HG03108 (cell line): ENCODE measurements around the gene GMDS.
A peak's percentile ranks its signal among the peaks of the same experiment; 100 is the strongest.

Experiments used
- ATAC-seq: cut with Tn5 transposase; IDR thresholded peaks from one replicate; pipeline ENCODE4 v1.9.1; 2021; ENCODE audit warnings: moderate library complexity; ENCODE audit not compliant: unreplicated experiment

The GMDS gene

DNA sequence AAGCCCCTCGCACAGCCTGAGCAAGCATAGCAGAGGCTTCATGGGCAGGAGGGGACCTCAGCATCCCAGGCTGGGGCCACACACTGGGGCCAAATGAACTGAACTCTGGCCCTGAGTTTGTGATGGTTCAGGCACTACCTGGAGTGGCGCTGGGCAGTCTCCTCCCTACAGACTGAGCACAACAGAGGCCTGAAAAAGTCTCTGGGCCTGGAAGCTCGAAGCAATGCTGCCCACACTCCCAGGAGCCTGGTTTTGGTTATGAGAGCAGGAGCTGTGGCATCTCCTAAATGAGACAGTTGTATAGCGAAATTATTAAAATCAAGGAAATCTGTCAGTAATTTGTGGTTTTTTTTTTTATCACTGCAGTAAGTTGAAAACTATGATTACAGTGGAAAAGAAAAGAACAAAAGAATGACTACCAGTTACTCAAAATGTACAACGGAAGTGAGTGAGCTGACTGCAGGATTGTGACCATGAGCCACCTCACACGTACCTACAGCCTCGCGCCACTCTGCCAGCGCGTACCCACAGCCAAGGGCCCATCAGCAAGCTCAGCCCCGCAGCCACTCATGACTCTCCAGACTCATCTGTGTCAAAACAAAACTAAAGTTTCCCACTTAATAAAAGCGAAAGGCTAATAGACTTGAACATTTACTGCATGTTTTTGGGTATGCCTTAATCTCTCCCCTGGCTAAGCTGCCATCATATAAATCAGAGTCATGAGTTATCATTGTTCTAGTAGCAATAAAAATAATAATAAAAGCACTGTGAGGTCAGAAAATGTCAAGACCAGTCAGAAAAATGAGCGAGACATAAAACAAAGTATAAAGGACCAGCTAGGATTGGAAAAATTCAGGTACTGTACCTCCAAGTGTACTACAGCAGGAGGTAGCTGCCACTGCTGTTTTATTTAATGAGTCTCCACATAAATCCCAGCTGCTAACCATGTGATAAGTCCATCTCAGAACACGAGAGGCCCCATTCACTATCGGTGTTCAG, 458.7 kb downstream of the GMDS start:
- no peak for ATAC-seq

DNA sequence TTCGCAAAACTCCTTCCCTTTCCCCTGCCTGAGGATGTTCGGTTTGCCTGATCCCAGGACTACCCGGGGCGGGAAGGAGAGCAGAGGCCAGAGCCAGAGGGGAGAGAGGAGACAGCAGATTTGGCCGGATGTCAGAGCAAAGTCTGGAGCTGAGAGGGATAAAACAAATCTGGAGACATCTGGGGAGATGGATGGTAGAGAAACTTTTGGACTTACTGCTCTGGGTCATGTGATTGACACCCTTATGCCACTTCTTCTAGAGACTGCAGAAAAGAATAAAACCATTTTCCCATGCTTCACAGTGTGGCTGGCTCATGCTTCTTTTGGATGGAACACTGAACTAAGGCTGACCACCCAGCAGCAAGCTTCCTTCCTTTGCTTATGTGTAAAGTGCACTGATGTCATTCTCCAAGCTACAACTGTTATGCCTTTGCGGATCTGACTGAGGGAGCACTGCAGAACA, 461.0 kb downstream of the GMDS start:
- no peak for ATAC-seq

DNA sequence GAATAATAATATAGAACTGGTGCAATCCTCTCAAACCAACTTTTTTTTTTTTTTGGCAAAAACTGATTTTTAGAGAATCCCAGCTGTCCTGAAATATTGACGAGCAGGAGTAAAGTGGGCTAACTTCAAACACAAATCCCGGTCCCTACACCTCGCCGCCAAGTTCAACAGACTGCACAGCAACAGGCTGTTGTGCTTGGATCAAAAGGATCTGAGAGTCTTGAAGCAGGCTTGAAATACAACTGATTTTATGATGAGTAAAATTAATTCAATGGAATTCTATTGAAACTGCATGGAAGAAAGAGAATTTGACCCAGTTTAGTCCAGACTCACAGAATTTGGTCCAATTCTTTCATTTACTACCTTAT, 463.6 kb downstream of the GMDS start:
- ATAC-seq = no peak

DNA sequence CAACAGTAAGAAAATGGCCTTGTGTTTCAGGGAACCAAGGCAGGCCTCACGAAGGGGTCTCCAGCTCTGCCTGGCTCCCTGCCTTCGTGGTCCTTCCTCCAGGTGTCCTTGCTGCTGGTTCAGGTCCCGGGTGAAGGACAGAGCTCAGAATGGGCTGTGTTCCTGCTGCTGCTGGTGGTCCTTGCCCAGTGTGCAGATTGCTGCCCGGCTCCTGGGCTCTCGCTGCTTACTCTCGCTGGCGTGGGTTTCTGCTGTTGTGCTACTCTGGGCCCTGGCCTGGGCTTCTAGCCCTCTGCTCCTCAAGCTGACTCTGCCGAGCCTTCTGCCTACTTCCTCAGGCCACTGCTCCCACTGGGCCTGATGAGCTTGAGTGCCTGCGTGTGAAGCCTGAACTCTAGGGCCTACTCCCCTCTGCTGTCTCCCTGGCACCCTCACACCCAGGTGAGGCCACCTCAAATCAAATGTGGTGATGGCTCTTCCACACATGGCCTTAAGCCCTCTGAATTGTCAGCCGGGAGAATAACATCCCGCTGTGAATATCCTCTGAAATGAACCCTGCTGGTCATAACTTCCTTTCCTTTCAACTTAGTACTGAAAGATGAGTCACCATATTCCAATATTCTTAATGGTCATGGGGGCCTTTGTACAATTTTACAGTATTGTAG, 464.1 kb downstream of the GMDS start:
- ATAC-seq = no peak

DNA sequence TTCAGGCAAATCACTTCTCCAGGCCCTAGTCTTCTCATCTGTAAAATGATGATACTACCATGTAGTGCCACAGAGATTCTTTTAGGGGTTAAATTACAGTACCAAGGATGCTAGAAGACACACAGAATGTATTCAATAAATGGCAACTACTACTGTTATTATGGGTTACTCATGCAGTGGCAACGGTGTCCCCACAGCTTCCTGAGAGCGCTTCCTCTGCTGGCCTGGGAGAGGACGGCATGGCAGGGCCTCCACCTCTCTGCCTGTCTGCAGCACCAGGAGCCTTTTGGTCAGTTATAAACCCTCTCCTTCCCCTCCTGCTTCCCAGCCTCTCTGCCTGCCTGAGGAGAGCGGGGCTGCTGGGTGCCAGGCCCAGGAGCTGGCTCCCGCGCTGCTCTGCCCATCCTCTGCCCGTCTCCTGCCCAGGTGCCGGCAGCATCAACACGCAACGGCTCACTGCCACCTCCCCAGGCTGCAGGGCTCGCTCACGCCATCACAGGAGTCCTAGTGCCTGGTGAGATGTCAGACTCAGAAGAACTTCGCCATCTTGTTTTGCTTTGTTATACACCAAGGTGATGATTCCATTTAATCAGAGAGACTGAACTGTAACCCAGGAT, 465.0 kb downstream of the GMDS start:
- no peak for ATAC-seq

DNA sequence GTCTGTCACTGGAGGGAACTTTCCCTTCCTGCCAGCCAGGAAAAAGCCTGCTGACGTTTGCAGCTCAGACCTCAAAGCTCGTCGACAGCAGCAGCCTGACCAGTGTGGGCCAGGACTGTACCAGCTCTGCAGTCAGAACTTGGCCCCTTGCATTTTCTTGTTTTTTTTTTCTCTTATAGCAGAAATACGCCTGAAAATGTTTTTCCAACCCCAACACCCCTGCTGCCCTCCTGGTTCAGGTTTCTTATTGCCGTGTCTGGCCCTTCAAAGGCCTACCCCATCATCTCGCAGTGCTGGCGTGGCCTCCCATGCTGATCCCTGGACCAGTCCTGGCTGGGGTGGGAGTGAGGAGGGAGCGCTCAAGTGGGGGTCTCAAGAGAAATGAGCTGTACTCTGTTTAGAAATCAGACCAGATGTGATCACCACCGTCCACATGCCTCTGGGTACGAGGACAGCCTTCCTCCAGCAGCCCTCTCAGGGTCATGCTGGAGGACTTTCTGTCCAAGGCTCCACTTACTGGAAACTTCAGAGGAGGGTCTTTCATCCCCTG, 466.6 kb downstream of the GMDS start:
- no peak for ATAC-seq

DNA sequence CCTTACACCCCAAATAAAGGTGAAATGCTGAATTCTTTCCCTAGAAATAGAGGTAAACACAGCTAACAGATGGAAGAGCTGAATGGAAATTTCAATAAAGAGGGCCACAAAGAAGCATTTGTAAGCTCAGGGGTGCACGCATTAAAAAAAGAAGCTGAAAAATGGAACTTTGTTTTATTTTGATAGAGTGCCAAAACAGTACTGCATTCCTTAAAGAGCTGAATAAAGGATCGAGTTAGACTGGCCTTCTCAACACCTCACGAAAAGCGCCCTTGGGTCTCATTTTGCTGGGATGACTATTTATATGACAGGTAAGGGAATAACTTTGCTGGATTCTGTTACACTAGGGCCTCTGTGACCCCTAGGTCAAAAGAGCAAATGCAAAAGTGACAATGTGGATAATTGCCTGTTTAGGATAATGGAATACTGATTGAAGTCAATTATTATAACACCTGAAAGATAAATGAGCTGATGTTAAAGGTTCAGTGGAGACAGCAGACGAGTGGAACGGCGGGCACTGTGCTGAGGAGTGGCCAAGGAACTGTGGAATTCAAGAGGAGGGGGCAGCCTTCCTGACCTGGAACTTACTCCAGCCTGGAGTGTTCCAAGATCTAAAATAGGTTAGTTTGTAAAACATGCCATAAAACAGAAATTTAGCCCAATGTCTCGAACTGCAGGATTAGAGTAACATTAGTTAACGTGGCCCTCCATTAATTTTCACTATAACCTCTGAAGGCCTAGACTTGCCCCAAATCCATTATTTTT, 467.3 kb downstream of the GMDS start:
- ATAC-seq = no peak

DNA sequence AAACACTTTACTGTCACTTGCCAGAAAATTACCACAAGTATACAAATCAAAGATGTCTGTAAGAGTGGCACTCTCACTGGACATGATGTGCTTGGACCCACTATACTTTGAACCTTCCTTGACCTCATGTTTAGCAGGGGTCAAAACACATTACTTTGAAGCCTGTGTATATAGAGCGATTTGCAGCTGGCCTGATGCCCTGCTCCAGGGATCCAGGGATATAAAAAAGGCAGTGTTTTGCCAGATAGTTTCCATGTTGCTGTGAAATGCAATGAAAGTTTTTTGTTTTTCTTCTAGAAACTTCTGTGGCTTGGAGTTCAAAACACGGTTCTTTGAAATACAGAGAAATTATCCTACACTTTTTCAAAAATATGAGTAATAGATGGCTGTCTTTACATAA, 470.0 kb downstream of the GMDS start:
- ATAC-seq = no peak

DNA sequence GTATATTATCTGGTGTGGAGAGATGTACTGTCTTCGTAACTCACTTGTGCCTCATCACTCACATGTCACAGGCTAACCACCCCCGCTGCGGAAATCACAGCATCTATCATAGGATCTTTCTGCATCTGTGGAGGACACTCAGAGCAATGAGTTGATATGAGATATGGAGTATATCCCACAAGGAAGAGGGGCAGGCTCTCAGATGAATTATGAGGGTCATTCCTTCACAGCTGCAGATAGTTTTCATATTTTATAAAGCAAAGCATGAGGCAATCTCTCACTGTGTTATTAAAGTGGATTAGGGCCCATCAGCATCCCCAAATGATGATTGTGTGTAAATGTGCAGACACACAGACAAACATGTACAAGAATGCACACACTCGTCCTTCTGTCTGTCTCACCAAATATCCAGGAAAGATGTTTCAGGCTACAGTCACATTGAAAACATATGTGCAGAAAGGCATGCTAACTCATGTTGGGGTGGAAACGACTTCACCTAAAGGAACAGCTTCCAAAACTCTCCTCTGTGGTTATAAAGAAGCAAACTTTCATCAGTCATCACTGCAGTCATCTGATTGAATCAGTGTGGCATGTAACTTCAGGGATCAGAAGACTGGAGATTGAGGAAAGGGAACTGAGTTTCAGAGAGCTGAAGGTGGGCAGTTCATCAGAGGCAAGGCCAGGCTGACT, 471.0 kb downstream of the GMDS start:
- ATAC-seq = no peak

DNA sequence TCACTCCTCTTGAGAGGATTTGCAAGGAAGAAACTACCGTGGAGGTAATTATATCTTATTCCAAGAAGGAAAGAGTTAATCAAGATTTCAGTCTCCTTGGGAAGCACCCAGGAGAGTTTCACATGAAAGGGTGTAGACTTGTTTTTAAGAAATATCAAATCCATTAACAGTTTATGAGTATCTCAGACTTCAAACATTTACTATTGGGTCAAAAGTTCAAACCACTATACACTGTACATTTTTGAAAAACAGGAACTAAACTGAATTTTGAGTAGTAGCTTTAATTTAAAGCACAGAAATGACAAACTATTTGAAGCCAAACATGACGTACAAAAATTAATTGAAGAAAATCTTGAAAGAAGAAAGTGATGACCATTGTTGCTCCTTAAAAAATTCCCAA, 471.7 kb downstream of the GMDS start:
- no peak for ATAC-seq

DNA sequence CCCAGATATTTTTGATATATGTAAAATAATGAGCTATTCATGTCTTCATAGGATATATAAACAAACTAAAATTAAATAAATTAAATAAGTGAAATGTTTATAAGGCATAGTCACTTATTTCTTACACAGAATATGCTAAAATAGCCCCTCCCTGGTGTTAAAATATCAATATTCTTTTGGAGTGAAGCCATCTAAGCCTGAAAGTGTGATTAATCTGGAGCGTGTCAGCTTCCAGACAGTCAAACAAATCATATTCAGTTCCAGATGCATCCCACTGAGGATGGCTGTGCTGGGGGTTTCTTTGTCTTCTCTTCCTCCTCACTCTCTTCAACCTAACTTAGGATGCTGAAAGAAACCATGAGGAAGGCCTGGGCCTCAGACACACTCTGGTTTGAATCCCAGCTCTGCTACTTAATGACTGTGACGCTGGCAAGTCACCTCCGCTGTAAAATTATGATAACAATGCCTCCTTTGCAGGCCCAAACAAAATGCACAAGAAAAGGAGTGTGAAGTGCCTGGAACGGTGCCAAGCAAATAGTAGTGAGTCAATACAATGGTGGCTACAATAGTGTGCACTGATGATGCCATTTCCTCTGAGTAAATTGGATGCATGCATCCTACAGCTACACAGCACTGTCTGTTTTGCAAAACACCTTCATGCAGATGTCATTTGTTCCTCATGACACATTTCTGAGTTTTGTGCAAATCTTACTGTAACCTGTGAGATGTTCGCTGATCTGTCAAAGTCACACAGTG, 474.3 kb downstream of the GMDS start:
- no peak for ATAC-seq

DNA sequence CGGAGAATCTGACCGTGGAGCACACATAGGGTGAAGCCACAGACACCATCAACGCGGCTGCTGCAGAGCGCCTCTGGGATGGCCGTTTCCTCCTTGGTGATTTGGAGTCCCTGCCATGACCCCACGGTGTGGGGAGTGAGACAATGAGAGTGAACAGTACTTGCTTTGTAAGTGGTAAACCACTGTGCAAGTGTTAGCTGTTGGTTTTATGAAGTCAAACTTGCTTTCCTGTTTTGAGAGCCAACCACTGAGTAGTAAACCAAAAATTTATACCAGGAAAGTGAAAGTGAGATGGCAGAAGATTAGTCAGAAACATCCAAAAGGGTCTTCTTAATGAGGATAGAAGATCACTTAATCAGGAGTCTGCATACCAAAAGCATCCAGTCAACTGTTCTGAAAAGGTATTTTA, 475.0 kb downstream of the GMDS start:
- ATAC-seq = peak; percentile 64

DNA sequence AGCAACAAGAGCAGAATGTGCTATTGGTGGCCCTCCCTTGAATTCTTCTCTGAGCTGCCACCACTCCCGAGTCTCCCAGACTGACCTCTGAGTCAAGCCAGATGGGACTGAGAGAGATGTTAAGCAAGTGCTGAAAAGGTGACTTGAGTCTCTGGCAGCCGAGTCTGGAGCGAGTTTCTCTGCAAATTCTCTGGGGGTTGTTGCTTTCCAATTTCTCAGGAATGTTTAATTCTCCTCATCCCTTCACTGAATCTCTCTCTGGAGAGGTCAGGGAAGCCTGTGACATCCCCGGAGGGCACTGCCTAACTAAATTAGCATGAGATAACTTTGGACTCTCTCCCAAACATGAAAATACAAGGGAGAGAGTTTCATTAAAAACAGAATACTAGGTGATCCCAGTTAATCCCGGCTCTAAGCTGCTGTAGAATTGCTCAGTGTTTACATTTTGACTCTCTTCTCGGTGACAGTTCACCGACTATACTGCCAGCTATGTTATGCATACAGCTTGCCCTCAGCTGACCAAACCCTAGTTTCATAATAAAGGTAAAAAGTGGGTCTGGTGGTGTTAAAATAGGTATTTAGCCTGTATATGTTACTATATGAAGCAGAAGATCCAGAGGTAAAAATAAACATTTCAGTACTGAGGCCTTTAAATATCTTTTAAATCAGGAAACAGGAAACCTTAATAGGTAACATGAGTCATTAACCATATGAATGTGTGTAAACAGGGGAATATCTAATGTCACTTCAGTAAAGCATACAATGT, 477.7 kb downstream of the GMDS start:
- no peak for ATAC-seq

DNA sequence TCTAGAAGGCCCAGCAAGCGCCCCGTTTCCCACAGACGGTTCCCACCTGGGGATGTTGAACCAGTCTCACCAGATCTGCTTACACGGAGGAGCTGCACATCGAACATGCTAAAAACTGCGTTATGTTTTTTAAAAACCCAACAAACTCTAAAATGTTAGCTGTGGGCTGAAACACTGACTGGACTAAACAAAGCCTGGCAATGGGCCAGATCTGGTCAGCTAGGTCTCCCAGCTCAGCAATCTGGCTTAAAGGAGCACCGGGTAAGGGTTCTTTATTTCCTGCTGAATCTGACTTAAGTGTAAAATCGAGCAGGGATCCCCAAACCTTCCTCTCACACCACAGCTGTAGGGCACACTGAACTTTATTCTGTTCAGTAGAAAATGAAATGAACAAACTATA, 478.8 kb downstream of the GMDS start:
- ATAC-seq = no peak

DNA sequence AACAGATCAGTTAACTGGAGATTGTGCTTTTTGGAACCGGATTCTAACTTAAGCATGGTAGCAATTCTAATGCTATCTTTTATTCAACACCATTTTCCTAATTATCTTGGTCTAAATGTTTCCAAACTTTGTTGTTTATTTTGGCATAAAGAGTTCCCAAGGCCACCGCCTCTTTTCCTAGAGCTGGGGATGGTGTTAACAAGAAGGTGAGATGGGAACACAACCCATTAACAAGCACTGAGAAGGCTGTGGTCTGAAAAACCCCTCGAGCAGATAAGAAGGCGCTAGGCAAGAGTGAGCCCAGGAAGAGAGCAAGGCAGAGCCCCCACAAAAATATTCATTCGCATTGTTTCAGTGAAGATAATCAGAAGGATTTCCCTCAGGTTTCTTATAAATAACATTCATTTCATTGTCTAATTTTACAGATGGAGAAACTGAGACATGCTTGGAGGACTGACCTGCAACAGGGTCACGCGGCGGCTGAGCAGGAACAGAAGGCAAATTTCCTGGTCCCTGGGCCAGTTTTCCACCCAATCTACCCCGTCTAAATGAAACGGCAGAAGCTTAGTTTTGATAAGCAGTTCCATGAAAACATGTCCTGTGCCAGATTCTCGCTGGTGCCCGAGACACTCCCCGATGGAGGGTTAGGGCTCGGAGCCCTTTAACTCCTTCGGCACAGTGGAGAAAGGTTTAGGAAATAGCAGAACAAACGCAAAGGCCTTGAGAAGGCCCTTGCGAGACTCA, 480.1 kb downstream of the GMDS start:
- no peak for ATAC-seq

DNA sequence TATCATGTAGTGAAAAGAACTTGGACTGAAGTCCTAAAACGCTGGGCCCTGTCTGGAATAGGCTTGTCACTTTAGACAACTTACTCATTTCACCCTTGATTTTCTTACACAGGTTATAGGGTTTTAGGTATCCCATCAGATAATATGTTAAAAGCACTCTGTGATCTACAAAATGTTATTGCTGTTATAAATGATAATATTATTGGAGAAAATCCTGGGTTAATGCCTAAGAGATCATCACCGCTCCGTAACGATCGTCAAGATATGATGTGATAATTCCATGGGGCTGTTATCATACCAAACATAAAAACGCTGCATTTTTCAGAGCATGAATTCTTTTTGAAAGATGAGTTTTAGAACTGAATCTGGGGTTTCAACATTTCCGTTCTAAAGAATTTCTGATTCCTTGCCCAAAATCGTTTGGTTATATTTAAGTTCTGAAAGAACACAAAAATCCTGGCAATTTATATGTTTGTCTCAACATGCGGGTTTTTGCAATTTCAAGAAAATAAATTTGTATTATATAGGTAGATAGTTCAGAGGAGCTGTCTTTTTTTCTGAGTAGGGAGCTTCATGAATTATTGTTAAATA, 480.9 kb downstream of the GMDS start:
- no peak for ATAC-seq

DNA sequence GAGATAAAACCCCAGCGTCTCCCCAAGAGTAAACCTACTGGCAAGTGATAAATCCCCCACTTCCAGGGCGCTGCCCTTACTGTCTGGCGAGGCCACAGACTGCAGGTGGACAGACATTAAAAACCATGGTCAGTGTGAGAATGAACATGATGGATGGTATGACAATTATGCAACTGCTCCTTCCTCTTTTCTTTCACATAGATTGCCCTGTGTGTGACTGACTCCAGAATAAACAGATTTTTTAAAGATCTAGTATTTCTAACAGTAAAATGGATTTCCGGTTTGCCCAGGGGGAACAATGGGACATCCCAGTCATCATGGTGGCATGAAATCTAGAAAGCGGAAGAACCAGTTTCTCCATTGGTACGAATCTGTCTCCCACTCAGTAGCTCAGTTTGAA, 482.0 kb downstream of the GMDS start:
- no peak for ATAC-seq

DNA sequence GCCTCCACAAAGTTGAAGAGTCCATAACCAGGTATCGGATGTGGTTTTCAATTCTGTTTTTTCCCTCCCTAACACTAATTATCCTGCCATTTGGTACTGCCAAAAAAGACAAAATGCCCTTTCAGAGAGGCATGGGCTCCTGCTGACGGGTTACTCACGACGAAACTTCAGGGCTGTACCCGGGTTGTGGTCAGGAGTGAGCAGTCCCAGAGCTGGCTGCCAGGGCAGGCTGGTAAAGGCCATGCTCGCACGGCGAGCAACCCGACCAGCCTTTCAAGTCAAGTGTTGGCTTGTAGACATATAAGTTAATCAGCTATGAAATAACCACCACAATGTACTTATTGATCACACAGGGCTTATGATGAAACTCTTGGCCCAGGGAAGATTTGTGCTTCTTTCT, 483.2 kb downstream of the GMDS start:
- ATAC-seq = no peak
